HCT116 (cell line): ENCODE data around the gene CMIP. TPM values are rescaled to one million over a fixed set of nuclear protein-coding genes. Genes with fewer than 3 reads are reported as not detected.

ENCODE experiments used
- ATAC-seq: fragments of 200-7000 bp; cut with Tn5 transposase; 2 replicates; pipeline ENCODE4 v1.9.1; 2020; ENCODE audit warnings: mild to moderate bottlenecking, moderate library complexity
- BruUV-seq: library from RNA; stranded (reverse); fragments of 400-500 nt; replicated peaks from 2 replicates; lab custom pipeline; 2021; lab: Mats Ljungman, UMichigan
- CTCF ChIA-PET: fragments of 300-600 bp; sonication (Branson Sonifier 250); formaldehyde crosslinking; loops from one replicate; lab custom pipeline; 2021; ENCODE audit warnings: antibody characterized with exemption; lab: Charles Lee
- POLR2A ChIA-PET: fragments of 300-600, 350-600 bp; sonication (Branson Sonifier 250); formaldehyde crosslinking; loops from one replicate; lab custom pipeline; 2021; ENCODE audit warnings: antibody characterized with exemption; lab: Charles Lee
- RAD21 ChIA-PET, 2 experiments: fragments of 300-600 bp; sonication (Branson Sonifier 250); formaldehyde crosslinking; loops; one replicate each; lab custom pipeline; 2023; ENCODE audit warnings: low total read pairs in 2 of 2; ENCODE audit not compliant: uncharacterized antibody in 2 of 2, unreplicated experiment in 2 of 2, low non-redundant PET in 1 of 2; lab: Charles Lee
- DNase-seq: peaks from one replicate; pipeline ENCODE4 v3.0.0-alpha.2; 2010; ENCODE audit warnings: low read depth, low spot score
- H2AFZ ChIP-seq: fragments of 200-600 bp; shearing (Covaris generic), sonication (generic); 2 replicates; pipeline ENCODE4 v1.6.1; 2017; ENCODE audit warnings: low read depth, mixed run types, mixed read lengths, antibody characterized with exemption, low read length; ENCODE audit not compliant: poor library complexity, severe bottlenecking
- H3K27ac ChIP-seq: 2 replicates; pipeline ENCODE4 v1.5.1; 2012; ENCODE audit warnings: low read depth, low read length
- H3K27me3 ChIP-seq: fragments of 200-600 bp; sonication (generic); 2 replicates; pipeline ENCODE4 v1.6.1; 2016; ENCODE audit warnings: mixed run types, low read length, mixed read lengths; ENCODE audit not compliant: insufficient read depth
- H3K36me3 ChIP-seq, 2 experiments: fragments of 200-500 bp in 1 of 2; fragments of 200-600 bp in 1 of 2; sonication (Bioruptor generic) in 1 of 2; sonication (generic) in 1 of 2; 2 replicates each; pipeline versions ENCODE4 v1.5.1 to v1.6.1; 2014 to 2016; ENCODE audit warnings: low read length in 2 of 2, inconsistent platforms in 1 of 2, mixed read lengths in 1 of 2, mixed run types in 1 of 2; ENCODE audit not compliant: insufficient read depth in 2 of 2, control insufficient read depth in 1 of 2
- H3K4me1 ChIP-seq, 2 experiments: fragments of 200-600 bp in 1 of 2; sonication (generic) in 1 of 2; 2 replicates each; pipeline versions ENCODE4 v1.5.1 to v1.6.1; 2012 to 2017; ENCODE audit warnings: low read length in 2 of 2, inconsistent platforms in 1 of 2, mild to moderate bottlenecking in 1 of 2, mixed read lengths in 1 of 2, mixed run types in 1 of 2, moderate library complexity in 1 of 2; ENCODE audit not compliant: insufficient read depth in 2 of 2, control insufficient read depth in 1 of 2
- H3K4me2 ChIP-seq: fragments of 200-600 bp; sonication (generic); 2 replicates; pipeline ENCODE4 v1.6.1; 2017; ENCODE audit warnings: mixed run types, low read length, mixed read lengths
- H3K4me3 ChIP-seq, 2 experiments: fragments of 200-600 bp in 1 of 2; sonication (generic) in 1 of 2; replicated peaks in 1 of 2; 2 replicates each; pipeline ENCODE4 v1.5.1; 2011 to 2016; ENCODE audit warnings: low read length in 2 of 2, control low read depth in 1 of 2, low read depth in 1 of 2, mild to moderate bottlenecking in 1 of 2, mixed read lengths in 1 of 2, mixed run types in 1 of 2
- H3K79me2 ChIP-seq: fragments of 200-600 bp; sonication (generic); 2 replicates; pipeline ENCODE4 v1.6.1; 2017; ENCODE audit warnings: mild to moderate bottlenecking, mixed run types, low read length, moderate library complexity, mixed read lengths; ENCODE audit not compliant: insufficient read depth
- H3K9ac ChIP-seq: fragments of 200-600 bp; sonication (generic); 2 replicates; pipeline ENCODE4 v1.6.1; 2016; ENCODE audit warnings: low read length, mixed read lengths
- H3K9me2 ChIP-seq: fragments of 200-600 bp; sonication (generic), shearing (Covaris generic); 2 replicates; pipeline ENCODE4 v1.6.1; 2017; ENCODE audit warnings: mixed run types, mild to moderate bottlenecking, moderate library complexity; ENCODE audit not compliant: insufficient read depth
- H3K9me3 ChIP-seq, 2 experiments: fragments of 200-500 bp in 1 of 2; fragments of 200-600 bp in 1 of 2; sonication (Bioruptor generic) in 1 of 2; sonication (generic) in 1 of 2; 2 replicates each; pipeline ENCODE4 v1.6.1; 2014 to 2017; ENCODE audit warnings: low read length in 2 of 2, mixed read lengths in 2 of 2, inconsistent platforms in 1 of 2, low read depth in 1 of 2, mild to moderate bottlenecking in 1 of 2, mixed run types in 1 of 2, moderate library complexity in 1 of 2; ENCODE audit not compliant: control insufficient read depth in 1 of 2, insufficient read depth in 1 of 2
- H4K20me1 ChIP-seq: fragments of 200-600 bp; sonication (generic), shearing (Covaris generic); 2 replicates; pipeline ENCODE4 v1.6.1; 2017; ENCODE audit warnings: mixed run types, mild to moderate bottlenecking, moderate library complexity; ENCODE audit not compliant: insufficient read depth
- ATF3 ChIP-seq: IDR thresholded peaks from 2 replicates; pipeline ENCODE4 v1.6.1; 2012
- CBX3 ChIP-seq: IDR thresholded peaks from 2 replicates; pipeline ENCODE4 v1.6.1; 2012; ENCODE audit warnings: low read depth
- CEBPB ChIP-seq: IDR thresholded peaks from 2 replicates; pipeline ENCODE4 v1.6.1; 2012; ENCODE audit warnings: low read depth
- EGR1 ChIP-seq: IDR thresholded peaks from 2 replicates; pipeline ENCODE4 v1.6.1; 2012; ENCODE audit warnings: low read depth
- EZH2 ChIP-seq: fragments of 200-600 bp; sonication (generic); IDR thresholded peaks from 2 replicates; pipeline ENCODE4 v1.6.1; 2017; ENCODE audit warnings: antibody characterized with exemption, mixed run types
- EZH2phosphoT487 ChIP-seq: fragments of 200-600 bp; IDR thresholded peaks from 2 replicates; pipeline ENCODE4 v1.6.1; 2018; ENCODE audit warnings: antibody characterized with exemption, borderline replicate concordance
- JUND ChIP-seq: IDR thresholded peaks from 2 replicates; pipeline ENCODE4 v1.6.1; 2012
- MAX ChIP-seq: IDR thresholded peaks from 2 replicates; pipeline ENCODE4 v1.6.1; 2012
- POLR2A ChIP-seq: IDR thresholded peaks from 2 replicates; pipeline ENCODE4 v1.7.0; 2011; ENCODE audit warnings: borderline replicate concordance; ENCODE audit not compliant: insufficient read depth, insufficient read length; ENCODE audit errors: extremely low read depth
- POLR2AphosphoS5 ChIP-seq: IDR thresholded peaks from 2 replicates; pipeline ENCODE4 v1.6.1; 2011; ENCODE audit warnings: mild to moderate bottlenecking, low read depth, low read length, moderate library complexity
- RAD21 ChIP-seq: IDR thresholded peaks from 2 replicates; pipeline ENCODE4 v1.6.1; 2012; ENCODE audit warnings: low read depth, mild to moderate bottlenecking
- SIN3A ChIP-seq: IDR thresholded peaks from 2 replicates; pipeline ENCODE4 v1.6.1; 2012; ENCODE audit warnings: low read depth
- SRF ChIP-seq: IDR thresholded peaks from 2 replicates; pipeline ENCODE4 v1.6.1; 2012; ENCODE audit warnings: low read depth
- YY1 ChIP-seq: IDR thresholded peaks from 2 replicates; pipeline ENCODE4 v1.6.1; 2011; ENCODE audit warnings: low read length, low read depth, moderate library complexity, mild to moderate bottlenecking; ENCODE audit not compliant: insufficient replicate concordance; ENCODE audit errors: extremely low read depth
- ZFX ChIP-seq: fragments of 450-650 bp; IDR thresholded peaks from 2 replicates; pipeline ENCODE4 v1.6.1; 2017
- ZNF274 ChIP-seq: fragments of 200-500 bp; sonication (Bioruptor generic); IDR thresholded peaks from 2 replicates; pipeline ENCODE4 v1.6.1; 2014; ENCODE audit warnings: mild to moderate bottlenecking, low read depth, low read length, inconsistent platforms
- intact Hi-C: fragments of 100-400 bp; cut with micrococcal nuclease; formaldehyde crosslinking; loops from 2 replicates; pipeline ENCODE4 v1.10.0; 2022
- total RNA-seq: library from RNA; stranded (reverse); gene quantifications from one replicate; pipeline ENCODE4 v1.2.1, GENCODE V29; 2021; ENCODE audit not compliant: unreplicated experiment
- TF ChIP-seq, protein P1 (sequence below): IDR thresholded peaks from 2 replicates; pipeline ENCODE4 v1.6.1; 2012; ENCODE audit warnings: low read depth

The CMIP gene
- total RNA-seq, 1 experiment from 2014 or later: 64.6 TPM

DNA sequence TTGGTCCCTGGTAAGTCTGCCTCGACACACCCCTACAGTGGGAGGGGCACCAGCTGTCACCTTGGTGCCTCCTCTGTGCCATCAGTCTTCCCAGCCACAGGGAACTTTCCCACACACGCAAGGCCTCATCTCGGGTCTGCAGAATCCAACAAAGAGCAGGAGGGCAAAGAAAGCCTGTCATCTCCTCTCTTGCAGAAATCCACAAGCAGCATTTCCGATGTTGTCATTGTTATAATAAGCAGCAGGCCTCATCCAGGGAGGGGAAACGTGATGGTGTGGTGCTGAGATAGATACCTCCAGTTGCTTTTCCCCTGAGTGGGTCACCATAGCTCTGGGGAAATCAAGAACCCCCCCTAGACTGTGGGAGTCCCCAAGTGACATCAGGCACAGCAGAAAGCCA is 110.4 kb downstream of the CMIP start:
- Histone ChIP-seq H3K4me1 (peaks cover 40 to 88% of the 10 kb centered on the region in 2 experiments), H3K27me3 (no peaks in the 10 kb centered on the region), H3K36me3 (peaks cover 0 to 4% of the 10 kb centered on the region in 2 experiments; a peak in 1 of 4 replicates), H4K20me1 (peaks cover 15% of the 10 kb centered on the region; the same call in 1 of the 2 replicates), H3K4me2 (no peak overlapping the region), H3K9me3 (no peaks in the 10 kb centered on the region), H3K4me3 (no peak overlapping the region), H3K79me2 (peaks cover 100% of the 10 kb centered on the region), H3K9ac (no peak overlapping the region), H3K27ac (no peak overlapping the region), H2AFZ (no peak overlapping the region), H3K9me2 (no peaks in the 10 kb centered on the region)
- DNase-seq (no peak), ATAC-seq (no peak)
- RAD21 ChIA-PET: no interaction called here
- CTCF ChIA-PET: no interaction called here
- POLR2A ChIA-PET: no interaction called here
- TF ChIP-seq YY1 (no peak), SRF (no peak), JUND (no peak), ZNF274 (no peak), EGR1 (no peak), ZFX (no peak), RAD21 (no peak), ATF3 (no peak), MAX (no peak)
- intact Hi-C loops: no loop called here
- BruUV-seq: no TSS peak

GRCh38 chr16:81555660-81556059 is 111.1 kb downstream of the CMIP start:
- Histone ChIP-seq H3K9me2 (no peaks in the 10 kb centered on the region), H3K27ac (no peak overlapping the region), H3K4me2 (peak overlapping the region; percentile 48; the same call in 1 of the 2 replicates), H3K4me3 (no peak overlapping the region), H3K36me3 (peaks cover 0 to 4% of the 10 kb centered on the region in 2 experiments; a peak in 1 of 4 replicates), H3K79me2 (peaks cover 98% of the 10 kb centered on the region), H4K20me1 (peaks cover 15% of the 10 kb centered on the region; the same call in 1 of the 2 replicates), H3K9ac (no peak overlapping the region), H3K4me1 (peaks cover 45 to 88% of the 10 kb centered on the region in 2 experiments), H3K27me3 (no peaks in the 10 kb centered on the region), H2AFZ (no peak overlapping the region), H3K9me3 (no peaks in the 10 kb centered on the region)
- ATAC-seq (no peak), DNase-seq (no peak)
- BruUV-seq: no TSS peak
- no peak for TF ChIP-seq CBX3
- no peak for TF ChIP-seq JUND
- TF ChIP-seq CEBPB: no peak
- no peak for TF ChIP-seq EGR1
- no peak for TF ChIP-seq MAX
- TF ChIP-seq, protein P1, sequence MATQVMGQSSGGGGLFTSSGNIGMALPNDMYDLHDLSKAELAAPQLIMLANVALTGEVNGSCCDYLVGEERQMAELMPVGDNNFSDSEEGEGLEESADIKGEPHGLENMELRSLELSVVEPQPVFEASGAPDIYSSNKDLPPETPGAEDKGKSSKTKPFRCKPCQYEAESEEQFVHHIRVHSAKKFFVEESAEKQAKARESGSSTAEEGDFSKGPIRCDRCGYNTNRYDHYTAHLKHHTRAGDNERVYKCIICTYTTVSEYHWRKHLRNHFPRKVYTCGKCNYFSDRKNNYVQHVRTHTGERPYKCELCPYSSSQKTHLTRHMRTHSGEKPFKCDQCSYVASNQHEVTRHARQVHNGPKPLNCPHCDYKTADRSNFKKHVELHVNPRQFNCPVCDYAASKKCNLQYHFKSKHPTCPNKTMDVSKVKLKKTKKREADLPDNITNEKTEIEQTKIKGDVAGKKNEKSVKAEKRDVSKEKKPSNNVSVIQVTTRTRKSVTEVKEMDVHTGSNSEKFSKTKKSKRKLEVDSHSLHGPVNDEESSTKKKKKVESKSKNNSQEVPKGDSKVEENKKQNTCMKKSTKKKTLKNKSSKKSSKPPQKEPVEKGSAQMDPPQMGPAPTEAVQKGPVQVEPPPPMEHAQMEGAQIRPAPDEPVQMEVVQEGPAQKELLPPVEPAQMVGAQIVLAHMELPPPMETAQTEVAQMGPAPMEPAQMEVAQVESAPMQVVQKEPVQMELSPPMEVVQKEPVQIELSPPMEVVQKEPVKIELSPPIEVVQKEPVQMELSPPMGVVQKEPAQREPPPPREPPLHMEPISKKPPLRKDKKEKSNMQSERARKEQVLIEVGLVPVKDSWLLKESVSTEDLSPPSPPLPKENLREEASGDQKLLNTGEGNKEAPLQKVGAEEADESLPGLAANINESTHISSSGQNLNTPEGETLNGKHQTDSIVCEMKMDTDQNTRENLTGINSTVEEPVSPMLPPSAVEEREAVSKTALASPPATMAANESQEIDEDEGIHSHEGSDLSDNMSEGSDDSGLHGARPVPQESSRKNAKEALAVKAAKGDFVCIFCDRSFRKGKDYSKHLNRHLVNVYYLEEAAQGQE: no peak
- TF ChIP-seq POLR2AphosphoS5: no peak
- no peak for TF ChIP-seq EZH2phosphoT487
- no peak for TF ChIP-seq ATF3
- TF ChIP-seq POLR2A: no peak
- no peak for TF ChIP-seq RAD21
- no peak for TF ChIP-seq EZH2
- no peak for TF ChIP-seq SIN3A
- TF ChIP-seq ZFX: no peak
- POLR2A ChIA-PET: no interaction called here
- CTCF ChIA-PET: no interaction called here
- RAD21 ChIA-PET: no interaction called here
- intact Hi-C loops: no loop called here
